Measurements from ENCODE around the gene GYS2. TPM values are rescaled to one million over a fixed set of nuclear protein-coding genes. Genes with fewer than 3 reads are reported as not detected.

The GYS2 gene
- total RNA-seq, 4 donors from 2014 or later = 3.1 to 17.0 (median 7.3) TPM; not detected in 1

- no peak for TF ChIP-seq CTCF (IDR thresholded peaks at IDR 0.05; ENCODE audit: low read depth)
Measured at GRCh38 chr12:21562859-21563258, 41.8 kb downstream of the GYS2 start.

- no peak for TF ChIP-seq CTCF (IDR thresholded peaks at IDR 0.05; ENCODE audit: low read depth)
Measured at GRCh38 chr12:21561158-21561557, 43.5 kb downstream of the GYS2 start.

GRCh38 chr12:21559855-21560569 is 44.6 kb downstream of the GYS2 start:
- no peak for TF ChIP-seq CTCF (IDR thresholded peaks at IDR 0.05; ENCODE audit: low read depth)

GRCh38 chr12:21558100-21558679 is 46.5 kb downstream of the GYS2 start:
- no peak for TF ChIP-seq CTCF (IDR thresholded peaks at IDR 0.05; ENCODE audit: low read depth)

- TF ChIP-seq CTCF (IDR thresholded peaks at IDR 0.05; ENCODE audit: low read depth) = no peak
Measured at GRCh38 chr12:21553329-21553675, 51.3 kb downstream of the GYS2 start.

- TF ChIP-seq CTCF (IDR thresholded peaks at IDR 0.05; ENCODE audit: low read depth) = no peak
Measured at GRCh38 chr12:21552635-21553328, 51.9 kb downstream of the GYS2 start.

- no peak for TF ChIP-seq CTCF (IDR thresholded peaks at IDR 0.05; ENCODE audit: low read depth)
Measured at GRCh38 chr12:21551841-21552465, 52.7 kb downstream of the GYS2 start.

Data from subcutaneous adipose tissue (tissue), 4 donors.